NCI-H2196 treated with DMSO at 0.1 percent for 48 hours (cell line): ENCODE results near the gene CEBPZOS.

Experiments used
- DNase-seq: peaks from one replicate; lab custom pipeline; 2025; ENCODE audit not compliant: unreplicated experiment; lab: John Stamatoyannopoulos, UW

Gene CEBPZOS

DNA sequence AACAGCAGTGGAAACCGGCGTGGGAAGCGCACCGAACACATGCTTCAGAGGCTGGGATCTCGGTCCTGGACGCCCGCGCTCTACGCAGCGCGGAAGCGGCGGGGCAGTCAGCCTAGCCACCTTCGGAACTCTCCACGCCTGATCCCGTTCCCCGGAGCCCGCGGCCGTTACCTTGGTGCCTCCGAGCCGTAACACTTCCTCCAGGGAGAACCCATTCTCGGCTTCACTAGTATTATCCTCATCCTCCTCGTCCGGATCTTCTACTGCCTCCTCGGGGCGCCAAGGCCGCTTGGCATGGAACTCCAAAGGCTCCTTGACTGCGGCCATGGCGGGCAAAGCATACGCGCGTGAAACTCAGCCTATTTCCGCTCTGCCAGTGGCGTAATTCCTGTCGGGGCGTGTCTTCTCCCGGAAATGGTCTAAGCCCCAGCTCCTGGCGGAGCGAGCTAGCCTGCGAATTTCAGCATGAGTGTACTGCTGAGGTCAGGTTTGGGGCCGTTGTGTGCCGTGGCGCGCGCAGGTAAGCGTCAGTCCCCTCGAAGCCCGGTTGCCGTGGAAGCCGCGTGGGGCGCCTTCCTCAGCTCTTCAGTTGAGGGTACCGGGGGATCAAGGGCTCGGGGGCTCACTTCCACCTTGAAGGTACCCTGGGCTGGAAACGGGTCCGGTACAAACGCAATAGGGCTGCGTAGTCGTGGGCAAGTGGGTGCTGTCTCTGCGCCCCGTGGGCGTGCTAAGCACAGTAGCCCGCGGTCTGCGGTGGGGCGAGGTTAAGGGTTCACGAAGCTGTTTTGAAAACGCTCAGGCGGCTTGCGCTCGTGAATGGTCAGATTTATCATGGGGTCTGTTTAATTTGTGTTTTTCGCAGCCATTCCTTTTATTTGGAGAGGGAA, 35.2 kb downstream of the CEBPZOS start, which contains the start of the genes CEBPZ and NDUFAF7:
TSS of gene CEBPZ (minus strand) at position 356 of the 890 bp plus-strand sequence. CDS start at position 327, 29 bp downstream.
TSS of gene NDUFAF7 (plus strand) at position 418 of the 890 bp plus-strand sequence. CDS start at position 466, 48 bp downstream.
- DNase-seq, result peak; percentile 79

DNA sequence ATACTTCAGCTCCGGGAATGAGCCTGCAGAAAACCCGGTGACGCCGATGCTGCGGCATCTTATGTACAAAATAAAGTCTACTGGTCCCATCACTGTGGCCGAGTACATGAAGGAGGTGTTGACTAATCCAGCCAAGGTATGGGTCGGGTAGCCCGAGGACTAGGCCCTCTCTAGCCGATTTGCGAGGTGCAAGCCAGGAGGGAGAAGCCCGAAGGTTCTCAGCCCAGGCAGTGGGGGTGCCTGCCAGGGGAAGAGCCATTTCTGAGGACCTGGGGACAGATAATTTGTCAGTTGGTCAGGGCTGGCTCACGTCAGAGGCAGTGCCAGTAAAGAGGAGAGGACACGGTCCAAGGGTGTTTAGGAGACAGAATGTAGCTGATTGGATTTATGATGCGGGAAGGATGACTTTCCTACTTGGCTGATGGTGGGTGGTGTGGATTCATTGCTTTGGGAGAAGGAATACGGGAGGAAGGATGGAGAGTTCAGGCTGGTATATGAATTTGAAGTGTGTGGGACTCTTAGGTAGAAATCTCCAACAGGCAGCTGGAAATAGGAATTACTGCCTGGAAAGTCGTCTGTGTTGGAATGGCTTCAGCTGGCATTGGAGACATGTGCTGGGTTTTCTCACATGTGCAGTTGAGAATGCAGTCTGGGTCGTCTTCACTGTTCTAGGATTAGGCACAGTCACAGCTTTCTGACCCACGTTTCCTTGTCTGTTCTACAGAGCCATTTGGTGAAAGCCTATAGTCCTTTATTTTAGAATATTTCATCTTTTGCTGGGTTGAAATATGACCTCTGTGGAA, 36.0 kb downstream of the CEBPZOS start:
- no peak for DNase-seq

DNA sequence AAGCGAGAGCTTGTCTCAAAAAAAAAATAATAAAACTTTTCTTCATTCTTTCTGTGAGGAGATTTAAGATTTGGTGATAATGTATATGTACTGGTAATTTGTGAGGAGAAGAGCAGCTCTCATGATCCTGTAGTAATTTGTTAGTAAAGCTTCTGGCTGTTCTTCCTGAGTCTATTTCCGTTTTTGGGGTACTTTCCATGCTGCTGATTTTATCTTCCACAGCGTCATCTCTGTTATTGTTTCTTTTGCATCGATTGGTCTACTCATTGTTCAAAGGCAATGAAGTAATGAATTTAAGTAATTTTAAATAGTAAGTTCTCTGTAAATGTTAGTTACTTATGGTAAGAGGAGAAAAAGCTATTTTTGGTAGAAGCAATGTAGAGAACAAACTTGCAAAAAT, 47.1 kb downstream of the CEBPZOS start:
- no peak for DNase-seq

DNA sequence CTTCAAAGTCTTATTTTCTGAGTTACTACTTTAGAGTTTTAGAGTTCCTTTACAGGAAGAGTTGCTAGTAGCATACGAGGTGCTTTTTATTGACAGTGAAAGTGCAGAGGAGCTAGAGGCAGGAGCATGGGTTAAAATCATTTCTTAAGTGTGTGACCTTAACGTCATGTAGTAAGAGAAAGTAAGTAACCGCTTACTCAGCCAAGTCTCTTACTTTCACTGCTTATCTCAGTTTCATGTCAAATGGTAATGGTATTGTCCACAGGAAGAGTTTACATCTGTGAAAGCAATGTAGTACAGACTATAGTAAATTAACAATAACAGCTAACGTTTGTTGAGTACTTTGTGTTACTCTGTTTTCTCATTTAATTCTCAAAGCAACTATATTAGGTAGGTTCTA, 47.7 kb downstream of the CEBPZOS start:
- DNase-seq, result no peak

DNA sequence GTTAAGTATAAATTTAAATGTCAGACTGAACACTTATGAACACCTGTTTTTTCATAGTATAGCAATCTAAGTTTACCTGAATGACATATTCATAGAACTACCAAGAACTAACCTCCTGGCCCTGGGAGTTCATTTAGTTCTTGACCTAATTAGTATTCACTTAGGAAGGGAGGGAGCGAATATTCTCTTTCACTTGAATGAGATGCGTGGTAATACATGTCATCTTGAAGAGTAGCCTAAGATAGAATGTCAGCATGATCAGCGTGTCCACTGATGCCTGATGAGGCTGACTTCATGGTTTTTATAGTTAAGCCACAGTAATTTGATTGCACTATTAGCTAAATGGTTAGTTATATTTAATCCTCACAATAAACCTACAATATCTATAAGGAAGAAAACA, 48.5 kb downstream of the CEBPZOS start:
- DNase-seq, result no peak

DNA sequence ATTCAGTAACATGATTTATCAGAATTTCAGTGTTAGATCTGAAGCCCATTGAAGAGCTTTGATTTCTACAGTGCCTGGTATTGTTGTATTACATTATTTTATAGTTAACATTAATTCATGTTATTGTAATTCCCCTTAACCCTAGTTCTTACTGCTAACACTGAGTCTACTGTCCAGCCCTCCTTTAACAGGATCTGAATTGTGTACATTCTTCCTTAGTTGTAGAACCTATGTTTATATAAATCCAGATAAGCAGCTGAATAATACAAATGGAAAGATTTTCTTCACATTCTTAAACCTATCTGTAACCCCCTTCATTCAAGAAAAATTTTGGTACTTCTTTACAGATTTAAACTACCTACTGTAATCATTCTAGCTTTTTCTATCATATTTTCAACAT, 49.9 kb downstream of the CEBPZOS start:
- DNase-seq, result no peak

DNA sequence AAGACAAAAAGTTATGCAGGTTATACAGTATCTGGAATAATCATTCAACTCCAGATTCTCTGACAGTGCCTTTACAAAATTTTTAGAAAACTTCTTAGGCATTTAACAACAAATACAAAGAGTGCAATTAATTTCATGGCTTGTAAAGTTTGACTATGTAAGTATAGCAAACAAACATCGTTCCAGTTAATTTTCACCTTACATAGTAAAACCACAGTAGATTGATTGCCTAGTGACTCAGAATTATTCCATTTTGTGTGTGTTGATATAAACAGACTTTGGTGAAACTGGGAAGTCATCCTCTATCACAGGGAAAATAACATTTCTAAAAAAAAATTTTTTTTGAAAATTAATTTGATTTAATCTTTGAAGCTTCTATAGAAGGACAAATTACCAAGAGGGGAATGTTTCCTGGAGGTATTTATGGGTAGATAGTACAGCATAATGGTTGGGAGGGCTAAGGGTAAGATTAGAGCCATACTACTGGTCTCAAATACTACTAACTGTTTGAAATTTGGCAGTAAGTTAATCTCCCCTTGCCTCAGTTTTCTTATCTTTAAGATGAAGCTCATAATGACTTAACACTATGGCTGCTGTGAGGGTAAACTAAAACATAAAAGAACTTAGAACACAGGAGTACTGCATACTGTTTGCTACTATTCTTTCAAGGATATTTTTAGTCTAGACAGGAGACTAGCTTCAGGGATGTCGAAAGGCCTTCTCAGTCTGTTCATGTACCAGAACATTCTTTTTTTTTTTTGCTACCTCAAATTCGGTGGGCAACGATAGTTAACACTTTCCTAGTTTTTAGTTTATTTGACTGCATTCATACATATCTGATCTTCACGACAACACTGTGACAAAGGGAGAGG, 54.8 kb downstream of the CEBPZOS start:
- no peak for DNase-seq
